ENCODE measurements around the gene SLC4A3.

- TF ChIP-seq CTCF (IDR thresholded peaks at IDR 0.05 in 8 of 11, conservative IDR thresholded peaks at IDR 0.05 in 3 of 11) (no peak), POLR2A (IDR thresholded peaks at IDR 0.05) (no peak), POLR2AphosphoS5 (IDR thresholded peaks at IDR 0.05) (no peak)
These were observed 43.8 kb downstream of the SLC4A3 start for GRCh38 chr2:219671279-219671678.

Measured in spleen (tissue), 7 donors.